Measurements from ENCODE around the gene C19orf33. TPM values are rescaled to one million over a fixed set of nuclear protein-coding genes. Genes with fewer than 3 reads are reported as not detected.

C19orf33 gene
- total RNA-seq, 1 experiment from 2014 or later = 16.1 TPM

- no peaks in the 10 kb centered on the region for H3K36me3 Mint-ChIP-seq
- TF ChIP-seq TEAD4 (CRISPR knock-in tag; IDR thresholded peaks at IDR 0.05) (no peak), ESRRA (CRISPR knock-in tag; IDR thresholded peaks at IDR 0.05; ENCODE audit: borderline replicate concordance) (no peak), CREM (CRISPR knock-in tag; IDR thresholded peaks at IDR 0.05) (no peak), STAT6 (CRISPR knock-in tag; conservative IDR thresholded peaks at IDR 0.05; ENCODE audit: low read depth) (no peak), ZBTB21 (CRISPR knock-in tag; IDR thresholded peaks at IDR 0.05; ENCODE audit: borderline replicate concordance) (no peak), ZNF232 (CRISPR knock-in tag; IDR thresholded peaks at IDR 0.05) (no peak), ZSCAN18 (CRISPR knock-in tag; IDR thresholded peaks at IDR 0.05) (no peak)
These were observed 5.7 kb downstream of the C19orf33 start for GRCh38 chr19:38309615-38310278.

GRCh38 chr19:38310279-38310670 lies 6.2 kb downstream of the C19orf33 start:
- TF ChIP-seq MAX (CRISPR knock-in tag; IDR thresholded peaks at IDR 0.05) (no peak), FOXP1 (CRISPR knock-in tag; IDR thresholded peaks at IDR 0.05; ENCODE audit: borderline replicate concordance) (no peak), MXD4 (CRISPR knock-in tag; IDR thresholded peaks at IDR 0.05; ENCODE audit: borderline replicate concordance) (no peak), ERG (CRISPR knock-in tag; IDR thresholded peaks at IDR 0.05) (no peak), ATF2 (CRISPR knock-in tag; IDR thresholded peaks at IDR 0.05; ENCODE audit: borderline replicate concordance, low read depth) (no peak), ZBTB43 (CRISPR knock-in tag; IDR thresholded peaks at IDR 0.05) (no peak), NFE2L1 (CRISPR knock-in tag; IDR thresholded peaks at IDR 0.05) (no peak), EMX1 (CRISPR knock-in tag; IDR thresholded peaks at IDR 0.05) (no peak), GRHL2 (CRISPR knock-in tag; IDR thresholded peaks at IDR 0.05; ENCODE audit: insufficient replicate concordance, severe bottlenecking) (no peak), NFYB (CRISPR knock-in tag; conservative IDR thresholded peaks at IDR 0.05; ENCODE audit: low read depth) (no peak), ATF6 (CRISPR knock-in tag; IDR thresholded peaks at IDR 0.05) (no peak), OVOL2 (CRISPR knock-in tag; IDR thresholded peaks at IDR 0.05; ENCODE audit: borderline replicate concordance) (no peak)
- no peak for ATAC-seq
- Mint-ChIP-seq H3K4me3 (no peak overlapping the region), H3K36me3 (no peaks in the 10 kb centered on the region), H3K4me1 (peaks cover 11% of the 10 kb centered on the region), H3K27ac (no peak overlapping the region), H3K27me3 (ENCODE audit: low read depth) (no peaks in the 10 kb centered on the region), H3K9me3 (no peaks in the 10 kb centered on the region)
- CTCF ChIA-PET = interaction anchor here (0.6 kb wide), 1 partner anchor 18 kb away, joined by 3 read pairs; no protein-coding TSS in a partner anchor
- POLR2A ChIA-PET = no interaction called here
- DNase-seq (ENCODE audit: low spot score) = no peak

More at GRCh38 chr19:38309615-38310278, 5.7 kb downstream of the C19orf33 start:
- Mint-ChIP-seq H3K27me3 (ENCODE audit: low read depth) (no peaks in the 10 kb centered on the region), H3K27ac (no peak overlapping the region), H3K9me3 (no peaks in the 10 kb centered on the region), H3K4me1 (peaks cover 10% of the 10 kb centered on the region), H3K4me3 (no peak overlapping the region)
- no peak for ATAC-seq
- POLR2A ChIA-PET = interaction anchor here (0.5 to 0.9 kb wide), 2 partner anchors 24 to 403 kb away, joined by 3 to 4 read pairs; partner anchors contain the start of gene WDR87
- DNase-seq (ENCODE audit: low spot score) = no peak
- CTCF ChIA-PET = interaction anchor here (0.5 to 0.6 kb wide), 2 partner anchors 19 to 614 kb away, joined by 3 read pairs; no protein-coding TSS in a partner anchor
